Fibroblast of upper back skin (primary cell): ENCODE data around the gene TP73.

Experiments used
- DNase-seq: peaks from one replicate; pipeline ENCODE4 v3.0.0-alpha.2; 2013

TP73 gene

GRCh38 chr1:3772027-3772714, 119.9 kb downstream of the TP73 start:
- DNase-seq, result peak; percentile 78

GRCh38 chr1:3772715-3773571, 120.6 kb downstream of the TP73 start, which contains the start of gene SMIM1:
Gene SMIM1 (plus strand): TSS chr1:3772749. CDS start chr1:3775374, 2,625 bp downstream.
- no peak for DNase-seq

GRCh38 chr1:3773572-3774275, 121.4 kb downstream of the TP73 start:
- DNase-seq, result no peak

- DNase-seq, result no peak
These were observed 122.1 kb downstream of the TP73 start for GRCh38 chr1:3774276-3774945.

DNA sequence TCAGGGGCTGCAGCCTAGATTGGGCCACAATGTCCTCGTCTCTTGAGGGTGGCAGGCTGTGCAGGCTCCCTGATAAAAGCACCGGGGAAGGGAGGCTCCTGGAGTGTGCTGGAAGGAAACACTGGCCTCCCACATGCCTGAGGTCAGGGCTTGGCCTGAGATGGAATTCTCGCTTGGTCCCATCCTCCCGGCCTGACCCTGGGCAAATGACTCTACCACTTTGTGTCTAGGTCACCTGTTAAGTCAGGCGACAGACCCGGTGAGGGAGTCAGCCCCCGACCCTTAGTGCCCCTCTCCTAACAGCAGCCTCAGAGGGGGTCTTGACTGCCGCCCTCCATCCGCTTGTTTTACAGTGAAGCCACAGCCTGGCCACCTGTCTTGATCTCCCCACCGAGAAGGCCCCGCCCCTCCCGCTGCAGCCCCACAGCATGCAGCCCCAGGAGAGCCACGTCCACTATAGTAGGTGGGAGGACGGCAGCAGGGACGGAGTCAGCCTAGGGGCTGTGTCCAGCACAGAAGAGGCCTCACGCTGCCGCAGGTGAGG, 122.7 kb downstream of the TP73 start:
- DNase-seq, result no peak

- DNase-seq, result peak; percentile 67
These were observed 123.3 kb downstream of the TP73 start for GRCh38 chr1:3775490-3776230.

- no peak for DNase-seq
These were observed 124.1 kb downstream of the TP73 start for GRCh38 chr1:3776231-3776961.

DNA sequence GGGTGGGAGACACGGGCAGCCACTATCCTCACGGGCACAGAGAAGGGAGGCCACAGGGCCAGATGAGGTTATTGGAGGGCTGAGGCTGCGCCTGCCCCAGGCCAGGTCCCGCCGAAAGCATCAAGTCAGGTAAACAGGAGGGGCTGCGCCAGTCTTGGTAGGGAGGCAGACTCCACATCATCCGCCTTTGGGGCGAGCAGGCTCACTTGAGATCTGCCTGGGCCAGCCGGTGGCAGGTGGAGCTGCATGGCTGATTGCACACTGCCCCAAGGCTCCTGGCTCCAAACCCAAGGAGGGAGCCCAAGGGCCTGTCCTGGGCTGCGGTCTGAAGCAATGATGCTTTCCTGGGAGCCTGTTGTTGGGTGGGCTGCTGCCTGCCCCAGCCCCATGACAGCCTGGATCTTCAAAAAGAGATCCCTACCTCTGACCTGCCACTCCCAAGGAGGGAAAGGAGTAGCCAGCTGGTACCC, 124.8 kb downstream of the TP73 start:
- DNase-seq, result no peak

- no peak for DNase-seq
These were observed 125.6 kb downstream of the TP73 start for GRCh38 chr1:3777647-3778589.

- no peak for DNase-seq
These were observed 126.4 kb downstream of the TP73 start for GRCh38 chr1:3778590-3779264.

GRCh38 chr1:3779265-3779911, 127.1 kb downstream of the TP73 start:
- no peak for DNase-seq

- no peak for DNase-seq
These were observed 127.6 kb downstream of the TP73 start for GRCh38 chr1:3779912-3780416.

DNA sequence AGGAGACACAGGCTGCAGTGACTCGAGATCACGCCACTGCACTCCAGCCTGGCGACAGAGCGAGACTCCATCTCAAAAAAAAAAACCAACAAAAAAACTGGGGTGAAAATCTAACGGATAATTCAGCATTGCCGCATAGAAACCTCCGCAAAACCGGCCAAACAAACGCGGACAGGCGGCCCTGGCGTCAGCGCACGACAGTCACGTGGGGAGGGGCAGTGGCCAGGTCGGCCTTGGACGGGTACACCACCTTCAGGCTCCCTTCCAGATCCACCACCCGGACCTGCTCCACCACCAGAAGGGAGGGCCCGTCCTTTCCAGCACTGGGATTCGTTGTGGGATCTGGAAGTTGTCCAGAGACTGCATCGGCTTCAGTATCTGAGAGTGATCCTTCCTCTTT, 128.6 kb downstream of the TP73 start:
- DNase-seq, result no peak

DNA sequence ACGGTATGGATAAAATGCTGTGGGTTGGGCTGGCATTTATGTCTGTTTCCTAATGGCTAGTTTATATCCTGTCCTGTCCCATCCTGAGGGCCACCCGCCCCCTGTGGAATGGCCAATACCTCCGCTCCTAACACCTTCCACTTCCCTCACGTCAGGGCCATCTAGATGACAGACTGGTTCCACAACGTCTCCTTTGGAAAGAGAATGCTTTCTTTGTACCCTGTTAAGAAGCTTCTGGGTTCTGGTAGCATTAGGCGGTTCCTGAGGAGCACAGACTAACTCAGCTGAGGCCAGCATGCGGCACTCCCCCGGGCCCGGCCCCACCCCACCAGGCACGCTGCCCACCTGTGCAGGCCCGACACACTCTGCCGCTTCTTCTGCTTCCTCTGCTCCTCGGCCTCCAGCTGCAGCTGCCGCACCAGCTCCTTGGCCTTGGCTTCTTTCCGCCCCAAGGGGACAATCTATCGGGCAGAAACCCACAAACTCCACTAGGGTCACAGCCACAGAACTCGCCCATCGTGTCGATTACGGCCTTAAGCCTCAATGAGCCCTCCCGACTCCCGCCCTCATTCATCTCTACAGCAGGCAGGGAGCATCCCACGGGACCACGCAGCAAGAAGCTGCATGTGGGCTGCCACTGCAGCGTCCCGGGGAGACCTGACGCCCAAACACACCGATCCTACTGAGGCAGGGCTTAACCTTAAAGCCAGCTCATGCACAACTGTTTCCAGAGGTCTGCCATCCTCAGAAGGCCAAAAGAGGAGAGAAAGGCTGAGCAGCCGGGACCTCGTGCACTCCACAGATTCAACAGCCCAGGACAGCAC, 131.5 kb downstream of the TP73 start:
- DNase-seq, result no peak

DNA sequence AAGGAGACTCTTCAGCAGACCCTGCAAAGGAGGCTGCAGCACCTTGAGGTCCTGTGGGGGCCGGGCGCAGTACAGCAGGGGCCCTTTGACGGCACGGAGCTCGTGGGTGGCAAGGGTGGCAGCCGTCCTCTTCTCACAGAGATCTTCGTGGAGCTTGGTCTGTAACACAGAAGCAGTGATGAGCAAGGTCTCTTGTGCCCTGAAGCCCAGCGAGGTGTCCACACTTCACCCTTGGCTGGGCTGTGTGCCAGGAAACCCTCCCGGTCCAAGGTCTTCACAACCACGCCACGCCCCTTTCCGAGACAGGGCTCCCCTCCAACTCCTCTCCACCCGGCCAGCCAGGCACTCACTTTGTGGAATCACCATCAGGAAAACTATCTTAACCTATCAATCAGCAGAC, 132.7 kb downstream of the TP73 start:
- no peak for DNase-seq

GRCh38 chr1:3785456-3786157, 133.3 kb downstream of the TP73 start:
- DNase-seq, result no peak
